PC-3 (cell line): ENCODE results near the gene PPM1F. TPM values are rescaled to one million over a fixed set of nuclear protein-coding genes. Genes with fewer than 3 reads are reported as not detected.

Experiments
- ATAC-seq: fragments of 200-7000 bp; cut with Tn5 transposase; 2 replicates; pipeline ENCODE4 v1.9.1; 2020; ENCODE audit warnings: mild to moderate bottlenecking, moderate library complexity
- BruUV-seq: library from RNA; stranded (reverse); fragments of 400-500 nt; replicated peaks from 2 replicates; lab custom pipeline; 2021; lab: Mats Ljungman, UMichigan
- CTCF ChIA-PET: fragments of 300-600 bp; sonication (Branson Sonifier 250); formaldehyde crosslinking; loops from one replicate; lab custom pipeline; 2022; ENCODE audit warnings: antibody characterized with exemption; lab: Charles Lee
- POLR2A ChIA-PET: fragments of 300-600 bp; sonication (Branson Sonifier 250); formaldehyde crosslinking; loops from one replicate; lab custom pipeline; 2022; ENCODE audit warnings: antibody characterized with exemption; ENCODE audit not compliant: unreplicated experiment; lab: Charles Lee
- DNase-seq: peaks from one replicate; pipeline ENCODE4 v3.0.0-alpha.2; 2015
- H2AFZ ChIP-seq: fragments of 300-600 bp; sonication (generic); 2 replicates; pipeline ENCODE4 v1.6.0; 2016; ENCODE audit warnings: antibody characterized with exemption, low read length
- H3F3A ChIP-seq: fragments of 300-600 bp; sonication (generic); one replicate; pipeline ENCODE4 v1.6.0; 2017; ENCODE audit warnings: antibody characterized with exemption, low read length, control low read depth, mild to moderate bottlenecking; ENCODE audit not compliant: unreplicated experiment
- H3K27ac ChIP-seq: fragments of 300-600 bp; sonication (generic); 2 replicates; pipeline ENCODE4 v1.5.1; 2016; ENCODE audit warnings: mild to moderate bottlenecking, low read length
- H3K27me3 ChIP-seq: fragments of 300-600 bp; sonication (generic); 2 replicates; pipeline ENCODE4 v1.6.1; 2016; ENCODE audit warnings: low read length, mixed read lengths
- H3K36me3 ChIP-seq: fragments of 300-600 bp; sonication (generic); 2 replicates; pipeline ENCODE4 v1.6.1; 2016; ENCODE audit warnings: low read depth, mixed run types, low read length, mixed read lengths
- H3K4me1 ChIP-seq: fragments of 300-600 bp; sonication (generic); 2 replicates; pipeline ENCODE4 v1.5.1; 2016; ENCODE audit warnings: low read length; ENCODE audit not compliant: insufficient read depth
- H3K4me2 ChIP-seq: fragments of 300-600 bp; sonication (generic); 2 replicates; pipeline ENCODE4 v1.6.0; 2016; ENCODE audit warnings: low read length
- H3K4me3 ChIP-seq: fragments of 300-600 bp; sonication (generic); 2 replicates; pipeline ENCODE4 v1.5.1; 2016; ENCODE audit warnings: mild to moderate bottlenecking, low read length, mixed read lengths
- H3K79me2 ChIP-seq: fragments of 300-600 bp; sonication (generic); 2 replicates; pipeline ENCODE4 v1.6.1; 2017; ENCODE audit warnings: low read length, mixed read lengths
- H3K9ac ChIP-seq: fragments of 300-600 bp; sonication (generic); 2 replicates; pipeline ENCODE4 v1.6.0; 2016; ENCODE audit warnings: mild to moderate bottlenecking, low read length
- H3K9me2 ChIP-seq: fragments of 300-600 bp; sonication (generic); replicated peaks from 2 replicates; pipeline ENCODE4 v1.6.1; 2016; ENCODE audit warnings: mixed run types, low read length, mixed read lengths
- H3K9me3 ChIP-seq: fragments of 300-600 bp; sonication (generic); 2 replicates; pipeline ENCODE4 v1.6.1; 2016; ENCODE audit warnings: low read length, mixed read lengths
- H4K20me1 ChIP-seq: fragments of 300-600 bp; sonication (generic); 2 replicates; pipeline ENCODE4 v1.6.1; 2016; ENCODE audit warnings: low read length, mixed read lengths
- CTCF ChIP-seq: fragments of 300-600 bp; sonication (generic); conservative IDR thresholded peaks from 2 replicates; pipeline ENCODE4 v1.5.1; 2017; ENCODE audit warnings: antibody characterized with exemption, low read depth, mild to moderate bottlenecking, low read length
- EZH2 ChIP-seq: fragments of 300-600 bp; sonication (generic); IDR thresholded peaks from one replicate; pipeline ENCODE4 v1.6.1; 2017; ENCODE audit warnings: antibody characterized with exemption, mild to moderate bottlenecking, low read length; ENCODE audit not compliant: unreplicated experiment
- EZH2phosphoT487 ChIP-seq: fragments of 300-600 bp; sonication (generic); IDR thresholded peaks from 2 replicates; pipeline ENCODE4 v1.6.1; 2018; ENCODE audit warnings: mild to moderate bottlenecking, antibody characterized with exemption, low read length, borderline replicate concordance
- intact Hi-C: fragments of 100-400 bp; cut with micrococcal nuclease; formaldehyde crosslinking; loops from 2 replicates; pipeline ENCODE4 v1.9.0; 2023
- total RNA-seq: library from RNA; depleted of rRNA; stranded (reverse); fragments of >200 nt; gene quantifications from 2 replicates; pipeline ENCODE4 v1.2.3, GENCODE V29; 2014

PPM1F gene
- total RNA-seq, 1 experiment from 2014 or later: 40.4 TPM

GRCh38 chr22:21938071-21938822 is 14.4 kb downstream of the PPM1F start:
- Histone ChIP-seq H3K9me3 (no peaks in the 10 kb centered on the region), H3K27ac (peak overlapping the region; percentile 93), H3K4me1 (peaks cover 36% of the 10 kb centered on the region), H3K4me2 (peak overlapping the region; percentile 92), H2AFZ (peak overlapping the region; percentile 97), H3K9me2 (no peaks in the 10 kb centered on the region), H3F3A (peaks cover 7% of the 10 kb centered on the region), H3K9ac (peak overlapping the region; percentile 95), H3K27me3 (no peaks in the 10 kb centered on the region), H3K36me3 (peaks cover 10% of the 10 kb centered on the region; the same call in 1 of the 2 replicates), H3K79me2 (0 out of 2 replicates have a peak, but pooled peaks cover 15% of the 10 kb centered on the region), H3K4me3 (peak overlapping the region; percentile 69), H4K20me1 (no peaks in the 10 kb centered on the region)
- DNase-seq: peak; percentile 82
- TF ChIP-seq EZH2 (no peak), CTCF (peak; percentile 78), EZH2phosphoT487 (no peak)
- intact Hi-C loops: loop anchor here (1.0 to 5.0 kb wide), 3 partner anchors 15 to 225 kb away; partner anchors contain the start of gene PPM1F
- BruUV-seq: no TSS peak
- ChIA-PET POLR2A (no interaction called here), CTCF (interaction anchor here (0.5 to 2.5 kb wide), 2 partner anchors 14 to 44 kb away, joined by 3 to 10 read pairs; partner anchors contain the start of genes PPM1F and TOP3B)
- peak; percentile 76 for ATAC-seq

- H3K4me1 ChIP-seq: peaks cover 31% of the 10 kb centered on the region
- TF ChIP-seq EZH2phosphoT487 (no peak), EZH2 (no peak), CTCF (no peak)
- peak overlapping the region; percentile 97 for H2AFZ ChIP-seq
- POLR2A ChIA-PET: no interaction called here
- peak overlapping the region; percentile 92 for H3K4me2 ChIP-seq
- H3K27me3 ChIP-seq: no peaks in the 10 kb centered on the region
- peaks cover 15% of the 10 kb centered on the region; the same call in 1 of the 2 replicates for H3K36me3 ChIP-seq
- CTCF ChIA-PET: interaction anchor here (0.5 to 2.5 kb wide), 2 partner anchors 15 to 44 kb away, joined by 3 to 10 read pairs; partner anchors contain the start of genes PPM1F and TOP3B
- DNase-seq: no peak
- peak overlapping the region; percentile 69; the same call in 1 of the 2 replicates for H3K4me3 ChIP-seq
- peaks cover 2% of the 10 kb centered on the region for H3F3A ChIP-seq
- BruUV-seq: no TSS peak
- H3K9me3 ChIP-seq: no peaks in the 10 kb centered on the region
- ATAC-seq: peak; percentile 9
- peak overlapping the region; percentile 93 for H3K27ac ChIP-seq
- no peaks in the 10 kb centered on the region for H3K9me2 ChIP-seq
- intact Hi-C loops: loop anchor here (1.0 to 5.0 kb wide), 3 partner anchors 15 to 224 kb away; partner anchors contain the start of gene PPM1F
- peak overlapping the region; percentile 95 for H3K9ac ChIP-seq
- H4K20me1 ChIP-seq: no peaks in the 10 kb centered on the region
- 0 out of 2 replicates have a peak, but pooled peaks cover 15% of the 10 kb centered on the region for H3K79me2 ChIP-seq
Measured at GRCh38 chr22:21937821-21938070, 14.9 kb downstream of the PPM1F start.
